GM23338 (cell line): Measurements from ENCODE around the gene SNTG2. TPM values are rescaled to one million over a fixed set of nuclear protein-coding genes. Genes with fewer than 3 reads are reported as not detected.

Source experiments
- ATAC-seq: fragments of 200-7000 bp; cut with Tn5 transposase; 3 replicates; pipeline ENCODE4 v1.9.1; 2020
- DNase-seq: peaks from one replicate; pipeline ENCODE4 v3.0.0-alpha.2; 2015; ENCODE audit warnings: low spot score
- H2AFZ ChIP-seq: fragments of 200-600 bp; sonication (generic); 2 replicates; pipeline ENCODE4 v1.8.0; 2016; ENCODE audit warnings: antibody characterized with exemption, mild to moderate bottlenecking, moderate library complexity
- H3F3A ChIP-seq: fragments of 200-600 bp; sonication (generic); replicated peaks from 2 replicates; pipeline ENCODE4 v1.8.0; 2017; ENCODE audit warnings: antibody characterized with exemption, mixed run types, low read depth
- H3K27ac ChIP-seq: fragments of 200-600 bp; sonication (generic); 2 replicates; pipeline ENCODE4 v1.6.1; 2016; ENCODE audit warnings: low read depth
- H3K27me3 ChIP-seq: fragments of 200-600 bp; sonication (generic); 2 replicates; pipeline ENCODE4 v1.8.0; 2016; ENCODE audit warnings: mild to moderate bottlenecking, mixed run types, moderate library complexity; ENCODE audit not compliant: insufficient read depth
- H3K36me3 ChIP-seq: fragments of 200-600 bp; sonication (generic); 2 replicates; pipeline ENCODE4 v1.8.0; 2016; ENCODE audit warnings: mild to moderate bottlenecking; ENCODE audit not compliant: insufficient read depth
- H3K4me1 ChIP-seq: fragments of 200-600 bp; sonication (generic); 2 replicates; pipeline ENCODE4 v1.8.0; 2016; ENCODE audit warnings: mild to moderate bottlenecking, moderate library complexity; ENCODE audit not compliant: insufficient read depth
- H3K4me2 ChIP-seq: fragments of 200-600 bp; sonication (generic); 2 replicates; pipeline ENCODE4 v1.7.1; 2017; ENCODE audit warnings: mixed run types
- H3K4me3 ChIP-seq: fragments of 200-600 bp; sonication (generic); 2 replicates; pipeline ENCODE4 v1.6.1; 2016; ENCODE audit warnings: mixed run types
- H3K79me2 ChIP-seq: fragments of 200-600 bp; sonication (generic); replicated peaks from 2 replicates; pipeline ENCODE4 v1.8.0; 2017; ENCODE audit warnings: mild to moderate bottlenecking; ENCODE audit not compliant: insufficient read depth
- H3K9me2 ChIP-seq: fragments of 200-600 bp; sonication (generic); 2 replicates; pipeline ENCODE4 v1.8.0; 2017; ENCODE audit not compliant: insufficient read depth
- H4K20me1 ChIP-seq: fragments of 200-600 bp; sonication (generic); replicated peaks from 2 replicates; pipeline ENCODE4 v1.8.0; 2017; ENCODE audit warnings: mild to moderate bottlenecking; ENCODE audit not compliant: insufficient read depth
- H3K27ac Mint-ChIP-seq: 2 replicates; pipeline ENCODE4 v1.8.0; 2020; ENCODE audit warnings: inconsistent platforms, mild to moderate bottlenecking, moderate library complexity, mixed read lengths
- H3K27me3 Mint-ChIP-seq: 3 replicates; pipeline ENCODE4 v1.8.0; 2022; ENCODE audit warnings: low read depth, mild to moderate bottlenecking, moderate library complexity, mixed read lengths, inconsistent platforms; ENCODE audit not compliant: insufficient read depth, poor library complexity
- H3K36me3 Mint-ChIP-seq: 3 replicates; pipeline ENCODE4 v1.8.0; 2021; ENCODE audit warnings: low read depth, mild to moderate bottlenecking, inconsistent platforms, moderate library complexity, mixed read lengths
- H3K4me1 Mint-ChIP-seq: 3 replicates; pipeline ENCODE4 v1.8.0; 2020; ENCODE audit warnings: mild to moderate bottlenecking, inconsistent platforms, mixed read lengths
- H3K4me3 Mint-ChIP-seq: 3 replicates; pipeline ENCODE4 v1.8.0; 2021; ENCODE audit warnings: moderate library complexity, mild to moderate bottlenecking, inconsistent platforms, mixed read lengths
- H3K9me3 Mint-ChIP-seq: 3 replicates; pipeline ENCODE4 v1.8.0; 2020; ENCODE audit warnings: moderate library complexity, mild to moderate bottlenecking, inconsistent platforms, mixed read lengths
- EZH2 ChIP-seq: fragments of 200-600 bp; sonication (generic); IDR thresholded peaks from one replicate; pipeline ENCODE4 v1.8.0; 2017; ENCODE audit warnings: antibody characterized with exemption, mild to moderate bottlenecking, low read depth; ENCODE audit not compliant: unreplicated experiment
- EZH2phosphoT487 ChIP-seq: fragments of 200-600 bp; sonication (generic); IDR thresholded peaks from one replicate; pipeline ENCODE4 v1.8.1; 2018; ENCODE audit warnings: antibody characterized with exemption; ENCODE audit not compliant: unreplicated experiment
- STAT1 ChIP-seq: IDR thresholded peaks from one replicate; pipeline ENCODE4 v1.6.1; 2016; ENCODE audit warnings: antibody characterized with exemption; ENCODE audit not compliant: unreplicated experiment
- ZNF114 ChIP-seq: fragments of 250-450 bp; sonication (Bioruptor Pico); IDR thresholded peaks from 2 replicates; pipeline ENCODE4 v1.5.0; 2020; ENCODE audit warnings: mild to moderate bottlenecking, moderate library complexity
- ZNF331 ChIP-seq: fragments of 250-450 bp; sonication (Bioruptor Pico); IDR thresholded peaks from 2 replicates; pipeline ENCODE4 v1.5.0; 2020; ENCODE audit warnings: low read depth, mild to moderate bottlenecking, moderate library complexity
- polyA plus RNA-seq: library from polyadenylated mRNA; unstranded; fragments of >200 nt; fragmentation: Nextera tagmentation; extraction: Ambion mirVana; gene quantifications from 2 replicates; pipeline ENCODE4 v1.2.1, GENCODE V29; 2016
- total RNA-seq: library from RNA; depleted of rRNA; stranded (reverse); fragments of >200 nt; shearing (Covaris generic); gene quantifications from 2 replicates; pipeline ENCODE4 v1.2.3, GENCODE V29; 2014
- TF ChIP-seq, protein P1 (sequence below): fragments of 250-450 bp; sonication (Bioruptor Pico); IDR thresholded peaks from 2 replicates; pipeline ENCODE4 v1.5.0; 2020; ENCODE audit warnings: mild to moderate bottlenecking, moderate library complexity
- TF ChIP-seq, protein P2 (sequence below): IDR thresholded peaks from 2 replicates; pipeline ENCODE4 v1.6.1; 2016; ENCODE audit warnings: antibody characterized with exemption

SNTG2 gene
- total and polyA plus RNA-seq, 2 experiments from 2014 or later = 27.5 to 60.4 TPM

DNA sequence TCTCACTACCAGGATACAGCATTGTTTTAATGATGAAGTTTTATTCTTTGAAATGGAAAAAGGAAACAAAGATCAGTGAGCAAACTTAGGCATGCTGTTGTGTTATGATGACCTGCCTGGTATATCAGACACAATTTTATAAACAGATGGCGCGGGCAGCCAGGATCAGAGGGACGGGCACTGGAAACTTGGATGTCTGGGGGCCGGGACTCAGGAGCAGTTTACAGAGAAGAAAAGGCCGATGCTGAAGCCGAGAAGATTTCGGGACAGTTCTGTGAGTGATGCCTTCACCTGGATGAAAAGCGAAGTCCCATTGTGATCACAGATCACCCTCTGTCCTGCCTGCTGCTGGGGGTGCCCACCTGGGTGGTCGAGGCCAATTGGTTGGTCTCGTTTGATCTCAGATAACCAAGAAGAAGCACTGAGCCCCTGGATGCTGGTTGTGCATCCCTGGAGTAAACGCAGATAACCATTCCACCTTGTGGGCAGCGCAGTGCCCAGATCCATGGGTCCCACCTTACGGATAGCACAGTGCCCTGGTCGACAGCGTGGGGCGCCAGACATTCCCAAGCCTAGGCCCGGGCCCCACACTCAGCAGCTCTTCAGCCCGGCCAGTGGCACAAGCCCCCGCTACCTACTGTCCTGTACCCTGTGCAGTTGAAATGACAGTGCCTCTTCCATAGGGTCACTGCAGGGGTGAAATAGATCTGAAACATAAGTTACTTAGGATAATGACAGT lies 279.7 kb downstream of the SNTG2 start (continued):
- TF ChIP-seq, protein P1, sequence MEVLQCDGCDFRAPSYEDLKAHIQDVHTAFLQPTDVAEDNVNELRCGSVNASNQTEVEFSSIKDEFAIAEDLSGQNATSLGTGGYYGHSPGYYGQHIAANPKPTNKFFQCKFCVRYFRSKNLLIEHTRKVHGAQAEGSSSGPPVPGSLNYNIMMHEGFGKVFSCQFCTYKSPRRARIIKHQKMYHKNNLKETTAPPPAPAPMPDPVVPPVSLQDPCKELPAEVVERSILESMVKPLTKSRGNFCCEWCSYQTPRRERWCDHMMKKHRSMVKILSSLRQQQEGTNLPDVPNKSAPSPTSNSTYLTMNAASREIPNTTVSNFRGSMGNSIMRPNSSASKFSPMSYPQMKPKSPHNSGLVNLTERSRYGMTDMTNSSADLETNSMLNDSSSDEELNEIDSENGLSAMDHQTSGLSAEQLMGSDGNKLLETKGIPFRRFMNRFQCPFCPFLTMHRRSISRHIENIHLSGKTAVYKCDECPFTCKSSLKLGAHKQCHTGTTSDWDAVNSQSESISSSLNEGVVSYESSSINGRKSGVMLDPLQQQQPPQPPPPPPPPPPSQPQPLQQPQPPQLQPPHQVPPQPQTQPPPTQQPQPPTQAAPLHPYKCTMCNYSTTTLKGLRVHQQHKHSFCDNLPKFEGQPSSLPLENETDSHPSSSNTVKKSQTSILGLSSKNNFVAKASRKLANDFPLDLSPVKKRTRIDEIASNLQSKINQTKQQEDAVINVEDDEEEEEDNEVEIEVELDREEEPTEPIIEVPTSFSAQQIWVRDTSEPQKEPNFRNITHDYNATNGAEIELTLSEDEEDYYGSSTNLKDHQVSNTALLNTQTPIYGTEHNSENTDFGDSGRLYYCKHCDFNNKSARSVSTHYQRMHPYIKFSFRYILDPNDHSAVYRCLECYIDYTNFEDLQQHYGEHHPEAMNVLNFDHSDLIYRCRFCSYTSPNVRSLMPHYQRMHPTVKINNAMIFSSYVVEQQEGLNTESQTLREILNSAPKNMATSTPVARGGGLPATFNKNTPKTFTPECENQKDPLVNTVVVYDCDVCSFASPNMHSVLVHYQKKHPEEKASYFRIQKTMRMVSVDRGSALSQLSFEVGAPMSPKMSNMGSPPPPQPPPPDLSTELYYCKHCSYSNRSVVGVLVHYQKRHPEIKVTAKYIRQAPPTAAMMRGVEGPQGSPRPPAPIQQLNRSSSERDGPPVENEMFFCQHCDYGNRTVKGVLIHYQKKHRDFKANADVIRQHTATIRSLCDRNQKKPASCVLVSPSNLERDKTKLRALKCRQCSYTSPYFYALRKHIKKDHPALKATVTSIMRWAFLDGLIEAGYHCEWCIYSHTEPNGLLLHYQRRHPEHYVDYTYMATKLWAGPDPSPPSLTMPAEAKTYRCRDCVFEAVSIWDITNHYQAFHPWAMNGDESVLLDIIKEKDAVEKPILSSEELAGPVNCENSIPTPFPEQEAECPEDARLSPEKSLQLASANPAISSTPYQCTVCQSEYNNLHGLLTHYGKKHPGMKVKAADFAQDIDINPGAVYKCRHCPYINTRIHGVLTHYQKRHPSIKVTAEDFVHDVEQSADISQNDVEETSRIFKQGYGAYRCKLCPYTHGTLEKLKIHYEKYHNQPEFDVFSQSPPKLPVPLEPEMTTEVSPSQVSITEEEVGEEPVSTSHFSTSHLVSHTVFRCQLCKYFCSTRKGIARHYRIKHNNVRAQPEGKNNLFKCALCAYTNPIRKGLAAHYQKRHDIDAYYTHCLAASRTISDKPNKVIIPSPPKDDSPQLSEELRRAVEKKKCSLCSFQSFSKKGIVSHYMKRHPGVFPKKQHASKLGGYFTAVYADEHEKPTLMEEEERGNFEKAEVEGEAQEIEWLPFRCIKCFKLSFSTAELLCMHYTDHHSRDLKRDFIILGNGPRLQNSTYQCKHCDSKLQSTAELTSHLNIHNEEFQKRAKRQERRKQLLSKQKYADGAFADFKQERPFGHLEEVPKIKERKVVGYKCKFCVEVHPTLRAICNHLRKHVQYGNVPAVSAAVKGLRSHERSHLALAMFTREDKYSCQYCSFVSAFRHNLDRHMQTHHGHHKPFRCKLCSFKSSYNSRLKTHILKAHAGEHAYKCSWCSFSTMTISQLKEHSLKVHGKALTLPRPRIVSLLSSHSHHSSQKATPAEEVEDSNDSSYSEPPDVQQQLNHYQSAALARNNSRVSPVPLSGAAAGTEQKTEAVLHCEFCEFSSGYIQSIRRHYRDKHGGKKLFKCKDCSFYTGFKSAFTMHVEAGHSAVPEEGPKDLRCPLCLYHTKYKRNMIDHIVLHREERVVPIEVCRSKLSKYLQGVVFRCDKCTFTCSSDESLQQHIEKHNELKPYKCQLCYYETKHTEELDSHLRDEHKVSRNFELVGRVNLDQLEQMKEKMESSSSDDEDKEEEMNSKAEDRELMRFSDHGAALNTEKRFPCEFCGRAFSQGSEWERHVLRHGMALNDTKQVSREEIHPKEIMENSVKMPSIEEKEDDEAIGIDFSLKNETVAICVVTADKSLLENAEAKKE (CRISPR knock-in tag) = no peak

GRCh38 chr2:1231466-1232063 lies 280.9 kb downstream of the SNTG2 start:
- H2AFZ ChIP-seq = no peak overlapping the region
- no peak overlapping the region for H3K4me2 ChIP-seq
- no peaks in the 10 kb centered on the region for H3F3A ChIP-seq
- Mint-ChIP-seq H3K4me3 (no peak overlapping the region), H3K4me1 (peaks cover 9% of the 10 kb centered on the region), H3K9me3 (peaks cover 27% of the 10 kb centered on the region), H3K27me3 (peaks cover 7% of the 10 kb centered on the region), H3K27ac (no peak overlapping the region), H3K36me3 (peaks cover 45% of the 10 kb centered on the region)
- ATAC-seq = no peak
- DNase-seq = no peak
- no peaks in the 10 kb centered on the region; the same call in 1 of the 2 replicates for H3K4me1 ChIP-seq
- H3K27me3 ChIP-seq = no peaks in the 10 kb centered on the region
- peaks cover 4% of the 10 kb centered on the region; the same call in 1 of the 2 replicates for H3K36me3 ChIP-seq
- H3K27ac ChIP-seq = no peak overlapping the region
- H3K4me3 ChIP-seq = no peak overlapping the region
- H3K9me2 ChIP-seq = no peaks in the 10 kb centered on the region
- H4K20me1 ChIP-seq = no peaks in the 10 kb centered on the region
- no peaks in the 10 kb centered on the region for H3K79me2 ChIP-seq
- TF ChIP-seq, protein P2, sequence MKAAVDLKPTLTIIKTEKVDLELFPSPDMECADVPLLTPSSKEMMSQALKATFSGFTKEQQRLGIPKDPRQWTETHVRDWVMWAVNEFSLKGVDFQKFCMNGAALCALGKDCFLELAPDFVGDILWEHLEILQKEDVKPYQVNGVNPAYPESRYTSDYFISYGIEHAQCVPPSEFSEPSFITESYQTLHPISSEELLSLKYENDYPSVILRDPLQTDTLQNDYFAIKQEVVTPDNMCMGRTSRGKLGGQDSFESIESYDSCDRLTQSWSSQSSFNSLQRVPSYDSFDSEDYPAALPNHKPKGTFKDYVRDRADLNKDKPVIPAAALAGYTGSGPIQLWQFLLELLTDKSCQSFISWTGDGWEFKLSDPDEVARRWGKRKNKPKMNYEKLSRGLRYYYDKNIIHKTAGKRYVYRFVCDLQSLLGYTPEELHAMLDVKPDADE = no peak
- TF ChIP-seq STAT1 = no peak
- TF ChIP-seq, protein P1 (CRISPR knock-in tag) = no peak
- no peak for TF ChIP-seq EZH2phosphoT487
- TF ChIP-seq ZNF331 (CRISPR knock-in tag) = no peak
- no peak for TF ChIP-seq ZNF114 (CRISPR knock-in tag)
- TF ChIP-seq EZH2 = no peak
